Hepatocyte (in vitro differentiated cells): Measurements from ENCODE around the gene SELENOW.
"Not testable (repeated sequence)": the region's sequence is repeated elsewhere in the genome, so short reads cannot be mapped to it uniquely, and the experiment has no call there.

Experiments
- EZH2 ChIP-seq: fragments of 200-600 bp; sonication (generic); IDR thresholded peaks from 2 replicates; pipeline ENCODE4 v1.6.1; 2016; ENCODE audit warnings: antibody characterized with exemption, mild to moderate bottlenecking, borderline replicate concordance
- EZH2phosphoT487 ChIP-seq: fragments of 200-600 bp; sonication (generic); IDR thresholded peaks from one replicate; pipeline ENCODE4 v1.6.1; 2018; ENCODE audit warnings: antibody characterized with exemption, mild to moderate bottlenecking, low read depth, moderate library complexity; ENCODE audit not compliant: unreplicated experiment, severe bottlenecking
- TF ChIP-seq, protein P1 (sequence below): fragments of 200-600 bp; sonication (generic); IDR thresholded peaks from 2 replicates; pipeline ENCODE4 v1.5.1; 2016; ENCODE audit warnings: antibody characterized with exemption, mild to moderate bottlenecking; ENCODE audit not compliant: poor library complexity

- TF ChIP-seq EZH2, EZH2phosphoT487: not testable (repeated sequence)
- TF ChIP-seq, protein P1, sequence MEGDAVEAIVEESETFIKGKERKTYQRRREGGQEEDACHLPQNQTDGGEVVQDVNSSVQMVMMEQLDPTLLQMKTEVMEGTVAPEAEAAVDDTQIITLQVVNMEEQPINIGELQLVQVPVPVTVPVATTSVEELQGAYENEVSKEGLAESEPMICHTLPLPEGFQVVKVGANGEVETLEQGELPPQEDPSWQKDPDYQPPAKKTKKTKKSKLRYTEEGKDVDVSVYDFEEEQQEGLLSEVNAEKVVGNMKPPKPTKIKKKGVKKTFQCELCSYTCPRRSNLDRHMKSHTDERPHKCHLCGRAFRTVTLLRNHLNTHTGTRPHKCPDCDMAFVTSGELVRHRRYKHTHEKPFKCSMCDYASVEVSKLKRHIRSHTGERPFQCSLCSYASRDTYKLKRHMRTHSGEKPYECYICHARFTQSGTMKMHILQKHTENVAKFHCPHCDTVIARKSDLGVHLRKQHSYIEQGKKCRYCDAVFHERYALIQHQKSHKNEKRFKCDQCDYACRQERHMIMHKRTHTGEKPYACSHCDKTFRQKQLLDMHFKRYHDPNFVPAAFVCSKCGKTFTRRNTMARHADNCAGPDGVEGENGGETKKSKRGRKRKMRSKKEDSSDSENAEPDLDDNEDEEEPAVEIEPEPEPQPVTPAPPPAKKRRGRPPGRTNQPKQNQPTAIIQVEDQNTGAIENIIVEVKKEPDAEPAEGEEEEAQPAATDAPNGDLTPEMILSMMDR, result not testable (repeated sequence)
These were observed 37.8 kb downstream of the SELENOW start for GRCh38 chr19:47816270-47816669.
